GM18858 (cell line): ENCODE results near the gene RASL11A.
"Not testable (repeated sequence)": the region's sequence is repeated elsewhere in the genome, so short reads cannot be mapped to it uniquely, and the experiment has no call there.

Experiments used
- ATAC-seq: cut with Tn5 transposase; IDR thresholded peaks from one replicate; pipeline ENCODE4 v1.9.1; 2021; ENCODE audit not compliant: unreplicated experiment

RASL11A gene

GRCh38 chr13:27298849-27299248 lies 28.2 kb downstream of the RASL11A start:
- ATAC-seq, result no peak

- ATAC-seq, result not testable (repeated sequence)
These were observed 29.8 kb downstream of the RASL11A start for GRCh38 chr13:27300406-27300805.

- no peak for ATAC-seq
These were observed 30.4 kb downstream of the RASL11A start for GRCh38 chr13:27300941-27301586.

GRCh38 chr13:27302643-27303262 lies 32.1 kb downstream of the RASL11A start:
- ATAC-seq, result no peak

- no peak for ATAC-seq
These were observed 33.5 kb downstream of the RASL11A start for GRCh38 chr13:27304099-27304498.

GRCh38 chr13:27304611-27305010 lies 34.0 kb downstream of the RASL11A start:
- no peak for ATAC-seq

- no peak for ATAC-seq
These were observed 35.7 kb downstream of the RASL11A start for GRCh38 chr13:27306364-27306763.

- ATAC-seq, result no peak
These were observed 38.3 kb downstream of the RASL11A start for GRCh38 chr13:27308941-27309340.

GRCh38 chr13:27309401-27309958 lies 38.9 kb downstream of the RASL11A start:
- ATAC-seq, result no peak

- ATAC-seq, result no peak
These were observed 39.5 kb downstream of the RASL11A start for GRCh38 chr13:27309967-27310598.

GRCh38 chr13:27310946-27311345 lies 40.3 kb downstream of the RASL11A start:
- ATAC-seq, result no peak

- no peak for ATAC-seq
These were observed 41.0 kb downstream of the RASL11A start for GRCh38 chr13:27311518-27312210.

GRCh38 chr13:27313770-27314169 lies 43.1 kb downstream of the RASL11A start:
- ATAC-seq, result no peak

- no peak for ATAC-seq
These were observed 48.8 kb downstream of the RASL11A start for GRCh38 chr13:27319404-27319803.

- ATAC-seq, result no peak
These were observed 51.1 kb downstream of the RASL11A start for GRCh38 chr13:27321468-27322431.

- ATAC-seq, result not testable (repeated sequence)
These were observed 51.8 kb downstream of the RASL11A start for GRCh38 chr13:27322443-27322842.
